GM19099 (cell line): ENCODE results near the gene GPATCH8.

ENCODE experiments used
- POLR2A ChIP-seq: IDR thresholded peaks from 3 replicates; pipeline ENCODE4 v1.6.1; 2011; ENCODE audit warnings: low read depth; ENCODE audit not compliant: insufficient read length; ENCODE audit errors: extremely low read depth

GPATCH8 gene

GRCh38 chr17:44536090-44536953 is 33.1 kb upstream of the GPATCH8 start:
- TF ChIP-seq POLR2A: no peak

GRCh38 chr17:44533533-44534246 is 30.5 kb upstream of the GPATCH8 start:
- TF ChIP-seq POLR2A: no peak

GRCh38 chr17:44530896-44531418 is 27.8 kb upstream of the GPATCH8 start:
- no peak for TF ChIP-seq POLR2A

- TF ChIP-seq POLR2A: no peak
Measured at GRCh38 chr17:44529864-44530263, 26.7 kb upstream of the GPATCH8 start.

- no peak for TF ChIP-seq POLR2A
Measured at GRCh38 chr17:44527954-44528353, 24.7 kb upstream of the GPATCH8 start.

- no peak for TF ChIP-seq POLR2A
Measured at GRCh38 chr17:44527102-44527501, 23.9 kb upstream of the GPATCH8 start.

- no peak for TF ChIP-seq POLR2A
Measured at GRCh38 chr17:44523672-44523972, 20.4 kb upstream of the GPATCH8 start.

- no peak for TF ChIP-seq POLR2A
Measured at GRCh38 chr17:44522883-44523671, 19.9 kb upstream of the GPATCH8 start.

- TF ChIP-seq POLR2A: no peak
Measured at GRCh38 chr17:44518032-44518431, 14.8 kb upstream of the GPATCH8 start.

- no peak for TF ChIP-seq POLR2A
Measured at GRCh38 chr17:44502598-44503146, 534 bp downstream of the GPATCH8 start.

- TF ChIP-seq POLR2A: no peak
Measured at GRCh38 chr17:44501866-44502375, 1.3 kb downstream of the GPATCH8 start.

- TF ChIP-seq POLR2A: no peak
Measured at GRCh38 chr17:44499722-44500121, 3.5 kb downstream of the GPATCH8 start.

GRCh38 chr17:44496815-44497214 is 6.4 kb downstream of the GPATCH8 start:
- no peak for TF ChIP-seq POLR2A

GRCh38 chr17:44493339-44493738 is 9.9 kb downstream of the GPATCH8 start:
- no peak for TF ChIP-seq POLR2A

GRCh38 chr17:44492706-44493272 is 10.4 kb downstream of the GPATCH8 start:
- TF ChIP-seq POLR2A: no peak

GRCh38 chr17:44489581-44489980 is 13.6 kb downstream of the GPATCH8 start:
- no peak for TF ChIP-seq POLR2A
